GM19324 (cell line): ENCODE results near the gene ISYNA1.

Source experiments
- ATAC-seq: cut with Tn5 transposase; IDR thresholded peaks from one replicate; pipeline ENCODE4 v1.9.1; 2021; ENCODE audit warnings: mild to moderate bottlenecking, moderate library complexity; ENCODE audit not compliant: unreplicated experiment, low FRiP score

The ISYNA1 gene

DNA sequence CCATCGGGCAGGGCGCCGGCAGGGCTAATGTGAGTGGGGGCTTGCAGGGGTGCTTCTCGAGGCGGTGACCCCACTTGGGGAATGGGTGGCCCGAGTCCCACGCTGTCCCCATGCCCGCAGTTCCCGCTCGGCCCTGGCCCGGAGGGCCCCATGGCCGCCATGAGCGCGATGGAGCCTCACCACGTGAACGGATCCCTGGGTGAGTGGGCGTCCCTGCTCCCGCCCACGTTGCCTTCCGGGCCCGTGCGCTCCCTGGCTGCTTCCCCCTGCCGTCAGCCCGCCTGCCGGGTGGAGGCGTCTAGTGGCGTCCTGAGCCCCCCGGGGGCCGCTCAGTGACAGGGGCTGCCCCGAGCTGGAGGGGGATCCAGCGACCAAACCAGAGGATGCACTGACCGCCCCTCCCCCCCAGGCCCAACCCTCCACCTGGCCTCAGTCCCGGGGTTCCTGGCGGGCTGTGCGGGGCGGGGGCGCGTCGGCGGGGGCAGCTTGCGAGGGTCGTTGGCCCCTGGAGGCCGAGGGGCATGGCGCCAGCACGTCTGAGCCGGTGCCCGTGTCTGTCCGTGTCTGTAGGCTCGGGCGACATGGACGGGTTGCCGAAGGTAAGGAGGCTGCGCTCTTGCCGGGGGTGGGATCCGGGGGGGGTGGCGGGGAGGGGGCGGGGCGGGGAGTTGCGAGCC, 4.8 kb downstream of the ISYNA1 start:
- no peak for ATAC-seq

- ATAC-seq: no peak
Measured at GRCh38 chr19:18432275-18433014, 5.5 kb downstream of the ISYNA1 start.

- no peak for ATAC-seq
Measured at GRCh38 chr19:18431351-18432197, 6.4 kb downstream of the ISYNA1 start.

DNA sequence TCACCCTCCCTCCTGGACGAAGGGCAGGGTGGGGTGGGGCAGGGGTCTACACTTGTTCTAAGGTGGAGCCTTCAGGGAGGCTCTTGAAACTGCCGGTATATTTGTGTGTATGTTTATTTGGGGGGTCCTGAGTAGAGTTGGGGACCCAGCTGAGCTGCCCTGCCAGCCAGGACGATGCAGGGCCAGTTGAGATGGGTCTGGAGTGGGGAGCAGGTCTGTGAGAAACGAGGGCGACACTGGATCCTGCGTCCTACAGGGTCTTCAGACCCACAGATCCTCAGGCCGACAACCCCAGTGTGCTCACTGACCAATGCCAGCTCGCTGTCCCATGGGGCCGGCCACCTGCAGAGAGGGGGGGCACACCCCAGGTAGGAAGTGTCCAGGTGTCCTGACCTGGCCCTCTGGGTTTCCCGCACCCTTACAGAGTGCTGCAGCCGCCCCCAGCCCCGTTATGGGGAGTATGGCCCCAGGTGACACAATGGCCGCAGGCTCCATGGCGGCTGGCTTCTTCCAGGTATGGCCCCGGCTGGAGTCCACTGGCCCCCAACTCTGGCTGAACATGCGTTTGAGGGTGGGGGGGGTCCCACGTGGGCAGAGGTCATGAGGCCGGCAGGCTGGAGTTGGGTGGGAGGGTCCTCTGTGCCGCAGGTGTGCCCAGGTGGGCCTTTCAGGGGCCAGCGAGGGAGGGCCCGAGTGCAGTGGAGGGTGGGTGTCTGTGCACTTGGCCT, 7.4 kb downstream of the ISYNA1 start:
- no peak for ATAC-seq

- ATAC-seq: no peak
Measured at GRCh38 chr19:18429717-18430416, 8.1 kb downstream of the ISYNA1 start.

DNA sequence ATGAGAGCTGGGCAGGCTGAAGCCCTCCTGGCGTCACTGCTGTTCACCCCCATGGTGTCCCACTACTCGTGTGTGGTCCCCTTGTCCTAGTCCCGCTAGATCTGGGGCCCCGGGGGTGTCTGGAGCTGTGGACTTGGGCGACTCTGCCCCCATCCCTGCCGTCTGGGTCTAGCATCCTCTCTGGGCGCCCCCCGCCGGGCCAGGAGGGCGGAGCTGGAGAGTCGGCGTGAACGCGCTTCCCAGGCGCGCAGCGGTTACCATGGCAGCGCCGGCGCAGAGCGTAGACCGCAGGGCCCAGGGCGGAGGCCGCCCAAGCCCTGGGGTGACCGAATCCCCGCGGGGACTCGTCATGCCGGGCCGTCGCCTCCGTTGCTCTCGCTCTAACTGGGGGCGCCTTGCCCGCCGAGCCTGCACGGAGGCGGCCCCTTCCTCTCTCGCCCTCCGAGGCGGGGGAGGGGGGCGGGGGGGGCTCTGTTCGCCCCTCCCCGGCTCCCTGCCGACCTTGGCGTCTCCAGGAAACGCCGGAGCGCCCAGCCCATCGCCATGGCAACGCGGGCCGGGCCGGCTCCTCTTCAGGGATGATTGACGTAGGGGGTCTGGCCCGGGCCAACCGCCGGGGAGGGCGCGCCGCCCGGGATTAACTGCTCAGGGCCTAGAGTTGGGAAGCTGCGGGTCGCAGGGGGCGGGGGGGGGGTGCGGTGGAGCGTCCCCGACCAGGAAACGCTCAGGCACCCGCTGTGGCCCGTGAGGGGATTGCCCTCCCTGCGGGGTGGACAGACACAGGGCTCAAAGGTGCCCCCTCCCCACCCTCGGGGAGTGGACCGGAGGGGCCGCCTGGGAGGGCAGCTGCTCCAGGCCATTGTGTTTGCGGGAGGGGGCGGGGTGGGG, 8.9 kb downstream of the ISYNA1 start:
- ATAC-seq: no peak

GRCh38 chr19:18428173-18428786, 9.7 kb downstream of the ISYNA1 start:
- ATAC-seq: no peak

- ATAC-seq: no peak
Measured at GRCh38 chr19:18427743-18428113, 10.2 kb downstream of the ISYNA1 start.

- ATAC-seq: no peak
Measured at GRCh38 chr19:18427080-18427742, 10.7 kb downstream of the ISYNA1 start.

DNA sequence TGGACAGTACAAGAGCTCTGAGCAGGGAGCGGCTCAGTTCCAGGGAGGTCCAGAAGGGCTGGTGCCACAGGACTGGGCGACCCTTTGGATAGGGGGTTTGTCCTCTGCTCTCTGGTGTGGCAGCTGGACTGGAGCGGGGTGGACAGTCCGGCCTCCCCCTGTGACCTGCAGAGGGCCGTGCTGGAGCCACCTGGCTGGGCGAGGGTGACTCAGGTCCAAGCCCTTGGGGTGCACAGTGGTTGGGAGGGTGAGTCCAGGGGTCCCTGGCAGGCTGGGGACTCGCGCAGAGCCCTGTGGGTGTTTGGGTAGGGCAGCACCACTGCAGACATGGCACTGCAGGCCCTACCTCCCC, 11.5 kb downstream of the ISYNA1 start:
- no peak for ATAC-seq

GRCh38 chr19:18425515-18426415, 12.2 kb downstream of the ISYNA1 start:
- ATAC-seq: no peak

GRCh38 chr19:18424890-18425514, 12.9 kb downstream of the ISYNA1 start:
- ATAC-seq: no peak

GRCh38 chr19:18424122-18424889, 13.6 kb downstream of the ISYNA1 start:
- ATAC-seq: no peak

- no peak for ATAC-seq
Measured at GRCh38 chr19:18423258-18424020, 14.5 kb downstream of the ISYNA1 start.

- no peak for ATAC-seq
Measured at GRCh38 chr19:18422530-18423191, 15.3 kb downstream of the ISYNA1 start.
